Endothelial cell of umbilical vein (primary cell): ENCODE data around the gene CARD9. TPM values are rescaled to one million over a fixed set of nuclear protein-coding genes. Genes with fewer than 3 reads are reported as not detected.

Source experiments
- BruUV-seq: library from RNA; stranded (reverse); fragments of 400-500 nt; replicated peaks from 2 replicates; lab custom pipeline; 2021; lab: Mats Ljungman, UMichigan
- CTCF ChIA-PET: fragments of 300-600, 350-600 bp; sonication (Branson Sonifier 250); formaldehyde crosslinking; loops from one replicate; lab custom pipeline; 2021; ENCODE audit warnings: antibody characterized with exemption, inconsistent platforms; lab: Charles Lee
- POLR2A ChIA-PET: fragments of 300-600, 350-600 bp; sonication (Branson Sonifier 250); formaldehyde crosslinking; loops from one replicate; lab custom pipeline; 2021; ENCODE audit warnings: antibody characterized with exemption, inconsistent platforms; lab: Charles Lee
- DNase-seq: peaks from one replicate; pipeline ENCODE4 v3.0.0-alpha.2; 2011; ENCODE audit warnings: low read depth, low spot score
- FAIRE-seq: peaks from 2 replicates; lab custom pipeline; 2011; peaks lifted over from hg19 to GRCh38; lab: Jason Lieb, UNC
- H2AFZ ChIP-seq: 2 replicates; pipeline ENCODE4 v1.6.0; 2012; ENCODE audit warnings: low read depth, low read length, control low read depth, inconsistent platforms
- H3K27ac ChIP-seq: 2 replicates; pipeline ENCODE4 v1.5.1; 2011; ENCODE audit warnings: low read depth, mild to moderate bottlenecking, control low read depth, low read length, moderate library complexity; ENCODE audit not compliant: insufficient read depth
- H3K27me3 ChIP-seq, 2 experiments: 2 replicates each; pipeline versions ENCODE4 v1.6.0 to v1.6.1; 2011; ENCODE audit warnings: low read length in 2 of 2, mixed read lengths in 1 of 2; ENCODE audit not compliant: control insufficient read depth in 2 of 2, insufficient read depth in 2 of 2
- H3K36me3 ChIP-seq, 2 experiments: 2 replicates in 1 of 2; 3 replicates in 1 of 2; pipeline ENCODE4 v1.5.1; 2011; ENCODE audit warnings: low read length in 2 of 2, mild to moderate bottlenecking in 1 of 2, moderate library complexity in 1 of 2; ENCODE audit not compliant: control insufficient read depth in 2 of 2, insufficient read depth in 2 of 2; ENCODE audit errors: extremely low read depth in 1 of 2
- H3K4me1 ChIP-seq: 3 replicates; pipeline ENCODE4 v1.5.1; 2011; ENCODE audit warnings: mild to moderate bottlenecking, low read length; ENCODE audit not compliant: control insufficient read depth, insufficient read depth; ENCODE audit errors: extremely low read depth
- H3K4me2 ChIP-seq: 2 replicates; pipeline ENCODE4 v1.6.1; 2011; ENCODE audit warnings: low read length, control low read depth, mixed read lengths; ENCODE audit not compliant: insufficient read depth
- H3K4me3 ChIP-seq, 3 experiments: fragments of 200-600 bp in 1 of 3; sonication (generic), shearing (Covaris generic) in 1 of 3; replicated peaks in 1 of 3; 2 replicates each; pipeline ENCODE4 v1.5.1; 2011 to 2016; ENCODE audit warnings: control low read depth in 3 of 3, low read length in 3 of 3, mild to moderate bottlenecking in 2 of 3, inconsistent platforms in 1 of 3, low read depth in 1 of 3, moderate library complexity in 1 of 3; ENCODE audit not compliant: insufficient read depth in 1 of 3
- H3K79me2 ChIP-seq: 2 replicates; pipeline ENCODE4 v1.6.0; 2012; ENCODE audit warnings: low read length, inconsistent platforms; ENCODE audit not compliant: control insufficient read depth, insufficient read depth
- H3K9ac ChIP-seq: replicated peaks from 2 replicates; pipeline ENCODE3; 2011; ENCODE audit warnings: low read length, control low read depth; ENCODE audit not compliant: insufficient read depth; ENCODE audit errors: extremely low read depth
- H3K9me1 ChIP-seq: replicated peaks from 3 replicates; pipeline ENCODE4 v1.6.0; 2011; ENCODE audit warnings: mild to moderate bottlenecking, low read length; ENCODE audit not compliant: control insufficient read depth, insufficient read depth; ENCODE audit errors: extremely low read depth
- H3K9me3 ChIP-seq: replicated peaks from 2 replicates; pipeline ENCODE4 v1.5.1; 2012; ENCODE audit warnings: low read length, inconsistent platforms; ENCODE audit not compliant: control insufficient read depth, insufficient read depth
- H4K20me1 ChIP-seq: replicated peaks from 2 replicates; pipeline ENCODE3; 2011; ENCODE audit warnings: mild to moderate bottlenecking, low read length; ENCODE audit not compliant: control insufficient read depth, insufficient read depth; ENCODE audit errors: extremely low read depth
- CTCF ChIP-seq, 2 donors: IDR thresholded peaks; 1 replicate in 1 of 2; 2 replicates in 1 of 2; pipeline ENCODE4 v1.5.1; 2011; ENCODE audit warnings: low read length in 2 of 2, mild to moderate bottlenecking in 2 of 2, moderate library complexity in 2 of 2, control low read depth in 1 of 2, inconsistent platforms in 1 of 2, low read depth in 1 of 2; ENCODE audit not compliant: insufficient read depth in 1 of 2; ENCODE audit errors: extremely low read depth in 1 of 2
- EZH2 ChIP-seq: IDR thresholded peaks from 2 replicates; pipeline ENCODE4 v1.6.1; 2012; ENCODE audit warnings: borderline replicate concordance, low read depth, mild to moderate bottlenecking, moderate library complexity, low read length, inconsistent platforms; ENCODE audit not compliant: severe bottlenecking
- FOS ChIP-seq: IDR thresholded peaks from 2 replicates; pipeline ENCODE4 v1.6.1; 2011; ENCODE audit warnings: mild to moderate bottlenecking, low read length, moderate library complexity, borderline replicate concordance; ENCODE audit not compliant: insufficient read depth
- GATA2 ChIP-seq: IDR thresholded peaks from 2 replicates; pipeline ENCODE4 v1.7.0; 2011; ENCODE audit warnings: low read depth, mild to moderate bottlenecking, moderate library complexity, mixed read lengths, low read length; ENCODE audit not compliant: insufficient read length, insufficient read depth
- JUN ChIP-seq: IDR thresholded peaks from 2 replicates; pipeline ENCODE4 v1.6.1; 2011; ENCODE audit warnings: borderline replicate concordance, low read depth; ENCODE audit not compliant: insufficient read length, insufficient read depth
- MAX ChIP-seq: IDR thresholded peaks from 2 replicates; pipeline ENCODE4 v1.6.1; 2011; ENCODE audit not compliant: insufficient read depth, insufficient read length
- MYC ChIP-seq: IDR thresholded peaks from one replicate; pipeline ENCODE4 v1.6.1; 2011; ENCODE audit warnings: mild to moderate bottlenecking, low read depth, low read length
- POLR2A ChIP-seq: IDR thresholded peaks from 2 replicates; pipeline ENCODE4 v1.6.1; 2012; ENCODE audit warnings: low read depth, mild to moderate bottlenecking, control low read depth, low read length
- POLR2AphosphoS5 ChIP-seq: IDR thresholded peaks from 2 replicates; pipeline ENCODE4 v1.6.1; 2012; ENCODE audit warnings: low read depth, mild to moderate bottlenecking, control low read depth, low read length, moderate library complexity; ENCODE audit not compliant: insufficient read depth
- dilution Hi-C: fragments of 300-500 bp; cut with MboI; formaldehyde crosslinking; loops from one replicate; pipeline ENCODE4 v1.15.0; 2019; ENCODE audit warnings: low sequenced_read_pairs; ENCODE audit not compliant: extremely low pct_ligation_motif_present
- intact Hi-C: fragments of 100-400 bp; cut with micrococcal nuclease; formaldehyde crosslinking; loops from one replicate; pipeline ENCODE4 v1.10.0; 2022
- polyA plus RNA-seq, 4 experiments: library from polyadenylated mRNA; depleted of rRNA in 3 of 4; stranded (reverse) in 3 of 4; unstranded in 1 of 4; fragments of >200 nt; gene quantifications; 2 replicates each; pipeline versions ENCODE4 v1.2.1 to v1.2.3, GENCODE V29; 2011 to 2012; ENCODE audit warnings: missing spikeins in 1 of 4
- total RNA-seq: library from RNA; stranded (reverse); gene quantifications from 2 replicates; pipeline ENCODE4 v1.2.3, GENCODE V29; 2021

The CARD9 gene
- total and polyA plus RNA-seq, 2 donors (not counting 3 experiments of a cell fraction or from before 2014, with no cell fraction given), result 0.22 to 0.71 TPM

GRCh38 chr9:136334541-136334940 is 38.9 kb downstream of the CARD9 start:
- dilution Hi-C loops, result no loop called here
- H3K79me2 ChIP-seq, result peaks cover 23% of the 10 kb centered on the region
- peaks cover 2 to 29% of the 10 kb centered on the region in 2 experiments for H3K36me3 ChIP-seq
- no peak overlapping the region for H3K27ac ChIP-seq
- no peak overlapping the region for H2AFZ ChIP-seq
- ChIA-PET CTCF (no interaction called here), POLR2A (no interaction called here)
- FAIRE-seq (no peak), DNase-seq (no peak)
- H3K9me1 ChIP-seq, result no peaks in the 10 kb centered on the region
- no TSS peak for BruUV-seq
- H3K9ac ChIP-seq, result no peak overlapping the region
- no peak overlapping the region for H3K4me3 ChIP-seq
- H3K4me2 ChIP-seq, result no peak overlapping the region
- H3K4me1 ChIP-seq, result no peaks in the 10 kb centered on the region
- no peaks in the 10 kb centered on the region for H3K9me3 ChIP-seq
- intact Hi-C loops, result no loop called here
- H3K27me3 ChIP-seq, result no peaks in the 10 kb centered on the region
- H4K20me1 ChIP-seq, result no peaks in the 10 kb centered on the region
- no peak for TF ChIP-seq FOS
- TF ChIP-seq EZH2, result no peak
- no peak for TF ChIP-seq MAX

GRCh38 chr9:136333486-136333885 is 40.0 kb downstream of the CARD9 start:
- peaks cover 2 to 26% of the 10 kb centered on the region in 2 experiments for H3K36me3 ChIP-seq
- FAIRE-seq (no peak), DNase-seq (no peak)
- intact Hi-C loops, result no loop called here
- H3K9ac ChIP-seq, result no peak overlapping the region
- peaks cover 33% of the 10 kb centered on the region for H3K79me2 ChIP-seq
- H3K4me2 ChIP-seq, result no peak overlapping the region
- ChIA-PET POLR2A (no interaction called here), CTCF (no interaction called here)
- peaks cover 3% of the 10 kb centered on the region for H3K4me1 ChIP-seq
- H3K27me3 ChIP-seq, result no peaks in the 10 kb centered on the region
- no peaks in the 10 kb centered on the region for H3K9me1 ChIP-seq
- H3K27ac ChIP-seq, result no peak overlapping the region
- dilution Hi-C loops, result no loop called here
- H3K4me3 ChIP-seq, result no peak overlapping the region
- H4K20me1 ChIP-seq, result no peaks in the 10 kb centered on the region
- no peak overlapping the region for H2AFZ ChIP-seq
- no peaks in the 10 kb centered on the region for H3K9me3 ChIP-seq
- TF ChIP-seq GATA2 (no peak), FOS (no peak), CTCF (IDR thresholded peaks at IDR 0.05; ENCODE audit: extremely low read depth in 1 of 2, insufficient read depth in 1 of 2, low read depth in 1 of 2, low read length in 2 of 2) (no peak), POLR2AphosphoS5 (no peak), MYC (no peak), EZH2 (no peak), JUN (no peak), MAX (no peak), POLR2A (no peak)
- no TSS peak for BruUV-seq
